Endometrial microvascular endothelial cells (primary cell): ENCODE measurements around the gene SYT8. TPM values are rescaled to one million over a fixed set of nuclear protein-coding genes. Genes with fewer than 3 reads are reported as not detected.

Source experiments
- in situ Hi-C: cut with HindIII; loops from 2 replicates; pipeline ENCODE4 v1.10.0; 2017; ENCODE audit warnings: low sequenced_read_pairs, low pct_unique_long_range_greater_than_20kb; ENCODE audit errors: inconsistent ontology term
- total RNA-seq: library from RNA; depleted of rRNA; stranded (reverse); fragments of >200 nt; gene quantifications from one replicate; pipeline ENCODE4 v1.2.3, GENCODE V29; 2015; ENCODE audit errors: inconsistent ontology term

Gene SYT8
- total RNA-seq, 1 donor from 2014 or later: not detected

- in situ Hi-C loops: no loop called here
These were observed 6.1 kb downstream of the SYT8 start for GRCh38 chr11:1840780-1841480.

- in situ Hi-C loops: no loop called here
These were observed 6.8 kb downstream of the SYT8 start for GRCh38 chr11:1841511-1842148.

GRCh38 chr11:1842149-1843097, 7.6 kb downstream of the SYT8 start:
- in situ Hi-C loops: no loop called here

GRCh38 chr11:1843098-1843473, 8.3 kb downstream of the SYT8 start:
- in situ Hi-C loops: no loop called here

- in situ Hi-C loops: no loop called here
These were observed 9.0 kb downstream of the SYT8 start for GRCh38 chr11:1843796-1844195.

GRCh38 chr11:1844221-1845094, 9.7 kb downstream of the SYT8 start:
- in situ Hi-C loops: no loop called here

- in situ Hi-C loops: no loop called here
These were observed 10.3 kb downstream of the SYT8 start for GRCh38 chr11:1845095-1845429.

GRCh38 chr11:1845561-1846452, 11.0 kb downstream of the SYT8 start:
- in situ Hi-C loops: no loop called here

- in situ Hi-C loops: no loop called here
These were observed 11.7 kb downstream of the SYT8 start for GRCh38 chr11:1846453-1846932.

GRCh38 chr11:1847006-1847735, 12.4 kb downstream of the SYT8 start:
- in situ Hi-C loops: no loop called here

GRCh38 chr11:1847926-1848639, 13.3 kb downstream of the SYT8 start:
- in situ Hi-C loops: no loop called here

- in situ Hi-C loops: no loop called here
These were observed 14.0 kb downstream of the SYT8 start for GRCh38 chr11:1848640-1849430.

- in situ Hi-C loops: no loop called here
These were observed 16.8 kb downstream of the SYT8 start for GRCh38 chr11:1851468-1852180.

GRCh38 chr11:1852271-1852876, 17.6 kb downstream of the SYT8 start:
- in situ Hi-C loops: no loop called here

GRCh38 chr11:1852877-1853276, 18.1 kb downstream of the SYT8 start, which contains the start of gene LSP1:
TSS of gene LSP1 (plus strand) at chr11:1853084. CDS start at chr11:1853145, 61 bp downstream.
- in situ Hi-C loops: no loop called here
